ENCODE results near the gene PKMYT1.
A peak's percentile ranks its signal among the peaks of the same experiment; 100 is the strongest.

Gene PKMYT1

DNA sequence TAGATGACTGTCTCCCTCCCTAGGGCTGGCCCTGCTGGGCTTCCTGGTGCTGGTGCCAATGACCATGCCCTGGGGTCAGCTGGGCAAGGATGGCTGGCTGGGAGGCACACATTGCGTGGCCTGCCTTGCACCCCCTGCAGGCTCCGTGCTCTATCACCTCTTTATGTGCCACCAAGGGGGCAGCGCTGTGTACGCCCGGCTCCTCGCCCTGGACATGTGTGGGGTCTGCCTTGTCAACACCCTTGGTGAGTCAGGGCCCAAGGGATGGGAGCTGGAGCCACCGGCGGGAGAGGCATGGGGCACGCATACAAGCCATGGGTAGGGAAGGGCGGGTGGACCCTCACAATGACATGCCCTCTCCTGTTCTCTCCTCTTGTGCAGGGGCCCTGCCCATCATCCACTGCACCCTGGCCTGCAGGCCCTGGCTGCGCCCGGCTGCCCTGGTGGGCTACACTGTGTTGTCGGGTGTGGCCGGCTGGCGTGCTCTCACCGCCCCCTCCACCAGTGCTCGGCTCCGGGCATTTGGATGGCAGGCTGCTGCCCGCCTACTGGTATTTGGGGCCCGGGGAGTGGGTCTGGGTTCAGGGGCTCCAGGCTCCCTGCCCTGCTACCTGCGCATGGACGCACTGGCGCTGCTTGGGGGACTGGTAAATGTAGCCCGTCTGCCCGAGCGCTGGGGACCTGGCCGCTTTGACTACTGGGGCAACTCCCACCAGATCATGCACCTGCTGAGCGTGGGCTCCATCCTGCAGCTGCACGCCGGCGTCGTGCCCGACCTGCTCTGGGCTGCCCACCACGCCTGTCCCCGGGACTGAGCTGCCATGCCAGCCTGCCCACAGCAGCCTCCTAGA, 8.9 kb downstream of the PKMYT1 start:
- TF ChIP-seq, protein P1, sequence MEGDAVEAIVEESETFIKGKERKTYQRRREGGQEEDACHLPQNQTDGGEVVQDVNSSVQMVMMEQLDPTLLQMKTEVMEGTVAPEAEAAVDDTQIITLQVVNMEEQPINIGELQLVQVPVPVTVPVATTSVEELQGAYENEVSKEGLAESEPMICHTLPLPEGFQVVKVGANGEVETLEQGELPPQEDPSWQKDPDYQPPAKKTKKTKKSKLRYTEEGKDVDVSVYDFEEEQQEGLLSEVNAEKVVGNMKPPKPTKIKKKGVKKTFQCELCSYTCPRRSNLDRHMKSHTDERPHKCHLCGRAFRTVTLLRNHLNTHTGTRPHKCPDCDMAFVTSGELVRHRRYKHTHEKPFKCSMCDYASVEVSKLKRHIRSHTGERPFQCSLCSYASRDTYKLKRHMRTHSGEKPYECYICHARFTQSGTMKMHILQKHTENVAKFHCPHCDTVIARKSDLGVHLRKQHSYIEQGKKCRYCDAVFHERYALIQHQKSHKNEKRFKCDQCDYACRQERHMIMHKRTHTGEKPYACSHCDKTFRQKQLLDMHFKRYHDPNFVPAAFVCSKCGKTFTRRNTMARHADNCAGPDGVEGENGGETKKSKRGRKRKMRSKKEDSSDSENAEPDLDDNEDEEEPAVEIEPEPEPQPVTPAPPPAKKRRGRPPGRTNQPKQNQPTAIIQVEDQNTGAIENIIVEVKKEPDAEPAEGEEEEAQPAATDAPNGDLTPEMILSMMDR (IDR thresholded peaks at IDR 0.05; ENCODE audit: insufficient read depth, low read length, missing control alignments): no peak
- DNase-seq (ENCODE audit: low read depth, low spot score): no peak
- POLR2A ChIA-PET: interaction anchor here (1.7 kb wide), 1 partner anchor 49 kb away, joined by 4 read pairs; the partner anchor contains the start of gene TNFRSF12A
- no peak overlapping the region for H3K4me3 ChIP-seq (ENCODE audit: low read depth, low read length)
- CTCF ChIA-PET: interaction anchor here (1.1 to 3.2 kb wide), 3 partner anchors 9 to 12 kb away, joined by 3 to 17 read pairs (median 10); partner anchors contain the start of gene PKMYT1

DNA sequence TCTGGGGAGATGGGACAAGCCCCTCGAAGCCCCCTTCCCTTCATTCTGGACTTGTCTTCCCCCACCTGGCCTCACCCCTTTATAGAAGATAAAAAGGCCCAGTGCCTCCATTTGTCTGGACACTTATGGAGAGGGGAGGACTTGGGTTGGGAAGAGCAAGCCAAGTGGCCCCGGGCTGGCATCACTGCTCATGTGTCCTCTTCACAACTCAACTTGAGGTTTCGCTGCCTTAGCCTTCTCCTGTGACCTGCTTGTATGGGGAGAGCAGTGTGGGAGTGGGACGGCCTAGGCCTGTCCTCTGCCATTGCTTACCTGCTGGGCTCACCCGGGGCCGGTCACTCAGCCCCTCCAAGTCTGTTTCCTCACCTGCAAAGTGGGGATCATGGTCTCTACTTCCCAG, 9.7 kb downstream of the PKMYT1 start:
- DNase-seq (ENCODE audit: low read depth, low spot score): no peak
- peak overlapping the region; percentile 61 for H3K4me3 ChIP-seq (ENCODE audit: low read depth, low read length)
- TF ChIP-seq, protein P1 (IDR thresholded peaks at IDR 0.05; ENCODE audit: insufficient read depth, low read length, missing control alignments): no peak
- ChIA-PET POLR2A (no interaction called here), CTCF (interaction anchor here (0.9 to 3.2 kb wide), 7 partner anchors 7 to 54 kb away, joined by 3 to 17 read pairs (median 6); no protein-coding TSS in a partner anchor)

DNA sequence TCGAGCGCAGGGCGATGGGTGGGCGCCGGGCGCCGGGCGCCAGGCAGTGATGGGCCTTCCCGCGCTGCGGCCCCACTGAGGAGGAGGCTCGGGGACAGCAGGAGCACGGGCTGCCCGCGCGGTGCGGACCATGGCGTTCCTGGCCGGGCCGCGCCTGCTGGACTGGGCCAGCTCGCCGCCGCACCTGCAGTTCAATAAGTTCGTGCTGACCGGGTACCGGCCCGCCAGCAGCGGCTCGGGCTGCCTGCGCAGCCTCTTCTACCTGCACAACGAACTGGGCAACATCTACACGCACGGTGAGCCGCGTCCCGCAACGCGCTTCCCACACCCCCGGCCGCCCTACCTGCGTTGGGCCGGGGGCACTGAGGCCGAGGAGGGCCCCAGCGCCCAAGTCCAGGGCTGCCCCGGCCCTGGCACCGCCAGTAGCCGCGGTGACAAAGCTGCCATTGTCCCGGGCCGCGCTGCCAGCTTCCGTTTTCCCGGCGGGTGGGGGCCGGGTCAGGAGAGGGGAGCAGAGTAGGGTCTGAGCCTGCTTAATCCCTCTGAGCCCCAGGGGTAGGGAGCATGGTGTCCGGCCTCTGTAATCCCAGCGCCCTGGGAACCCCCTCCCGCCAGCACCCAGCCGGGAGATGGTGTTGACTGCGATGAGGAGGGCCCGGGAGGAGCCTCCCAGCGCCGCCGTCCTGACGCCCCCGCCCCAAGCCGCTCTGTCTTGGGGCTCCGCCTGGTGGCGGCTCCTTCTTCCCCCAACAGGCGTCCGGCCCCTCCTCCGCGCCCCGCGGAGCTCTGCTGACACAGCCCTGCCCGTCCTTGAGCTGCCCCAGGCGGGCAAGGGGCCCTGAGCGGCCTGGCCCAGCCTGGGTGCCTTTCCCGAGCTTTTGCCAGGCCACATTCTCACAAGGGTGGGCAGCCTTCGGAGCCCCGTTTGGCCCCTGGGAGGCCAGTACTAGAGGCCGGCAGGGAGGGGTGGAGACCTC, 10.4 kb downstream of the PKMYT1 start:
- POLR2A ChIA-PET: interaction anchor here (0.9 kb wide), 1 partner anchor 51 kb away, joined by 3 read pairs; the partner anchor contains the start of gene TNFRSF12A
- CTCF ChIA-PET: interaction anchor here (0.9 to 1.9 kb wide), 6 partner anchors 8 to 53 kb away, joined by 3 to 12 read pairs (median 6); no protein-coding TSS in a partner anchor
- DNase-seq (ENCODE audit: low read depth, low spot score): no peak
- TF ChIP-seq, protein P1 (IDR thresholded peaks at IDR 0.05; ENCODE audit: insufficient read depth, low read length, missing control alignments): peak; percentile 68
- H3K4me3 ChIP-seq (ENCODE audit: low read depth, low read length): peak overlapping the region; percentile 61

DNA sequence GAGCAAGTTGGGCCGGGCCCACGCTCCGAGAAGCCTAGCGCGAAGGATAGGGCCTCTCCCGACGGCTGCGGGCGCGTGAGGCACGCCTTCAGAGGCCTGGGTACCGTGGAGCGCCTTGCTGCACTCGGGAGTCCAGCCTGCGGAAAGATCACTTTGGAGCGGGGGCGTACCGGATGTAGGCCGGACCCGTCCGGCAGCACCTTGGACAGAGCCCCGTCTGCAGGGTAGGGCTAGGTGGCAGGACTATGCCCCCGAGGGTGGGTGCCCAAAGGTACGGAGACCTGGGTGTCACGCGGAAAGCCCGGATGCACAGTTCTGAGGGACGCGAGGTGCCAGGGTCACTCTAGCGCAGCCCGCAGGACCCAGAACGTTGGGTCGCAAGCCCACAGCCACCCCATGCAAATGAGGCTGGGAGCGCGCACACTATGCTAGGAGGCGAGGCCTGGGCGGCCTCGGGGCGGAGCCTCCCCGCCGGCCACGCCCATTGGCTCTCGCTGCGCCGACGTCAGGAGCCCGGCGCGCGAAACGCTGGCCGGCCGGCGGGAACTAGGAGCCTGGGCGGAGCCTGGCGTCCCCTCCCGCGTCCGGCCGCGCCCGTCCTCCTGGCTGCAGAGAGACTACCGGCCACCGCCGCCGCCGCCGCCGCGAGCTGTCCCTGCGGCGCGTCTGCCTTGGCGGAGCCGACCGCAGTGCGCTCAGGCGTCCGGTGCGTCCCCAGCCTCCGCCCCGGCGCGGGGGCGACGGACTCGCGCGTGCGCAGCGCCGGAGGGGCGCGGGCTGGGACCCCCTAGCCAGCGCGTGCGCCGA, 11.3 kb downstream of the PKMYT1 start, which contains the start of gene PAQR4:
PAQR4 (plus strand) TSS at position 611 of the 807 bp plus-strand sequence. CDS start 327 bp downstream, outside the sequence.
- POLR2A ChIA-PET: interaction anchor here (0.9 kb wide), 1 partner anchor 52 kb away, joined by 3 read pairs; the partner anchor contains the start of gene TNFRSF12A
- CTCF ChIA-PET: interaction anchor here (1.3 to 1.9 kb wide), 4 partner anchors 9 to 14 kb away, joined by 5 to 12 read pairs (median 6); no protein-coding TSS in a partner anchor
- H3K4me3 ChIP-seq (ENCODE audit: low read depth, low read length): peak within 1 kb of the TSS; percentile 61
- no peak for DNase-seq (ENCODE audit: low read depth, low spot score)
- TF ChIP-seq, protein P1 (IDR thresholded peaks at IDR 0.05; ENCODE audit: insufficient read depth, low read length, missing control alignments): no peak

DNA sequence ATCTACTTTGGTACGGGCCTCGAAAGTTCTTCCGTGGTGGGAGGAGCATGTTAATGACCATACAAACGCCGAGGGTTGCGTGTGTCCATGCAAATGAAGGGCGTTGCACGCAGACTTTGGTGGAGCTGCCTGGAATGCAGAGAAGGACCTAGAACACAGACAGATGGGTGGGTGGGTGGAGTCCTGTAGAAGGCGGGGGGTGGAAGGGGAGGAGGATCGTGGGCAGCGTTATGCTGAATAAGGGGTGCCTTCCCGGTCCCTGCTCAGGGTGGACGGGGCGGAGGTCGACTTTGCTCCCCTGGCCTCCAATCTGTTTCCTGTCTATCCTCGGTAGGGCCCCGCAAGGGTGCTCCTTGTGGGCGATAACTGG, 11.9 kb downstream of the PKMYT1 start:
- TF ChIP-seq, protein P1 (IDR thresholded peaks at IDR 0.05; ENCODE audit: insufficient read depth, low read length, missing control alignments): no peak
- no peak for DNase-seq (ENCODE audit: low read depth, low spot score)
- ChIA-PET POLR2A (no interaction called here), CTCF (interaction anchor here (0.9 kb wide), 2 partner anchors 9 to 14 kb away, joined by 3 read pairs; no protein-coding TSS in a partner anchor)
- no peak overlapping the region; the same call in none of the 2 replicates for H3K4me3 ChIP-seq (ENCODE audit: low read depth, low read length)
